Measurements from ENCODE around the gene POU4F1.

DNA sequence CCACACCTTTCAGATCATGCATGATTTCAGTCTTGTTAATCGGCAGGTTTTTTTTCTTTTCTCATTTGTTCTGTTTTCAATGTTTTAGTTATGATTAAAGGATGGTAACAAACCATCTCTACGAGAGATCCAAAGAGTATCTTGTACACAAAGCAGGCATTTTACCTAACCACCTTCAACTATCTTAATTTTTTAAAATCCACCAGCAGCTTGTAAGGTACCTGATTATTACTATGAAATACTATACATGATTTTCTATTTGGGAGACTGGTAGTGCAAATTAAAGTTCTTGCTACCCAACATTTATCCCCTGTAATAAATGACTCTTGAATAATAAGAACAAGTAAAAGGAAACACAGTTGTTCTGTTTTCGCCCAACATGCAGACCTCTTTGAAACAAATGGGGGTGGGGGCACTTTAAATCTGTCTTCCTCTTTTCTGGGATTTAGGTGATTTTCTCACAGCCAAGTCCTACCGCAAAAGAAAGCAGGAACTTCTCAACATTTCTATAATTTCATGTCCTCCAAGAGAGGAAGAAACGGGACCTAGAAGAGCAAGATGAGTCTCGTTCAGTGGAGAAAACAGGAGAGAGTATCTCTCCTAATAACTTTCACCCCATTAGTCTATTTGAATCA lies 3.6 kb downstream of the POU4F1 start:
- TF ChIP-seq, protein P1, sequence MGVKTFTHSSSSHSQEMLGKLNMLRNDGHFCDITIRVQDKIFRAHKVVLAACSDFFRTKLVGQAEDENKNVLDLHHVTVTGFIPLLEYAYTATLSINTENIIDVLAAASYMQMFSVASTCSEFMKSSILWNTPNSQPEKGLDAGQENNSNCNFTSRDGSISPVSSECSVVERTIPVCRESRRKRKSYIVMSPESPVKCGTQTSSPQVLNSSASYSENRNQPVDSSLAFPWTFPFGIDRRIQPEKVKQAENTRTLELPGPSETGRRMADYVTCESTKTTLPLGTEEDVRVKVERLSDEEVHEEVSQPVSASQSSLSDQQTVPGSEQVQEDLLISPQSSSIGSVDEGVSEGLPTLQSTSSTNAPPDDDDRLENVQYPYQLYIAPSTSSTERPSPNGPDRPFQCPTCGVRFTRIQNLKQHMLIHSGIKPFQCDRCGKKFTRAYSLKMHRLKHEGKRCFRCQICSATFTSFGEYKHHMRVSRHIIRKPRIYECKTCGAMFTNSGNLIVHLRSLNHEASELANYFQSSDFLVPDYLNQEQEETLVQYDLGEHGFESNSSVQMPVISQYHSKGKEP (CRISPR knock-in tag; IDR thresholded peaks at IDR 0.05) = no peak
- TF ChIP-seq MXI1 (IDR thresholded peaks at IDR 0.05; ENCODE audit: borderline replicate concordance, low read depth, low read length) = no peak
- TF ChIP-seq, protein P2, sequence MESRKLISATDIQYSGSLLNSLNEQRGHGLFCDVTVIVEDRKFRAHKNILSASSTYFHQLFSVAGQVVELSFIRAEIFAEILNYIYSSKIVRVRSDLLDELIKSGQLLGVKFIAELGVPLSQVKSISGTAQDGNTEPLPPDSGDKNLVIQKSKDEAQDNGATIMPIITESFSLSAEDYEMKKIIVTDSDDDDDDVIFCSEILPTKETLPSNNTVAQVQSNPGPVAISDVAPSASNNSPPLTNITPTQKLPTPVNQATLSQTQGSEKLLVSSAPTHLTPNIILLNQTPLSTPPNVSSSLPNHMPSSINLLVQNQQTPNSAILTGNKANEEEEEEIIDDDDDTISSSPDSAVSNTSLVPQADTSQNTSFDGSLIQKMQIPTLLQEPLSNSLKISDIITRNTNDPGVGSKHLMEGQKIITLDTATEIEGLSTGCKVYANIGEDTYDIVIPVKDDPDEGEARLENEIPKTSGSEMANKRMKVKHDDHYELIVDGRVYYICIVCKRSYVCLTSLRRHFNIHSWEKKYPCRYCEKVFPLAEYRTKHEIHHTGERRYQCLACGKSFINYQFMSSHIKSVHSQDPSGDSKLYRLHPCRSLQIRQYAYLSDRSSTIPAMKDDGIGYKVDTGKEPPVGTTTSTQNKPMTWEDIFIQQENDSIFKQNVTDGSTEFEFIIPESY (CRISPR knock-in tag; IDR thresholded peaks at IDR 0.05) = no peak
- TF ChIP-seq, protein P3, sequence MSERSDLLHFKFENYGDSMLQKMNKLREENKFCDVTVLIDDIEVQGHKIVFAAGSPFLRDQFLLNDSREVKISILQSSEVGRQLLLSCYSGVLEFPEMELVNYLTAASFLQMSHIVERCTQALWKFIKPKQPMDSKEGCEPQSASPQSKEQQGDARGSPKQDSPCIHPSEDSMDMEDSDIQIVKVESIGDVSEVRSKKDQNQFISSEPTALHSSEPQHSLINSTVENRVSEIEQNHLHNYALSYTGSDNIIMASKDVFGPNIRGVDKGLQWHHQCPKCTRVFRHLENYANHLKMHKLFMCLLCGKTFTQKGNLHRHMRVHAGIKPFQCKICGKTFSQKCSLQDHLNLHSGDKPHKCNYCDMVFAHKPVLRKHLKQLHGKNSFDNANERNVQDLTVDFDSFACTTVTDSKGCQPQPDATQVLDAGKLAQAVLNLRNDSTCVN (CRISPR knock-in tag; IDR thresholded peaks at IDR 0.05; ENCODE audit: borderline replicate concordance) = no peak
- TF ChIP-seq, protein P4, sequence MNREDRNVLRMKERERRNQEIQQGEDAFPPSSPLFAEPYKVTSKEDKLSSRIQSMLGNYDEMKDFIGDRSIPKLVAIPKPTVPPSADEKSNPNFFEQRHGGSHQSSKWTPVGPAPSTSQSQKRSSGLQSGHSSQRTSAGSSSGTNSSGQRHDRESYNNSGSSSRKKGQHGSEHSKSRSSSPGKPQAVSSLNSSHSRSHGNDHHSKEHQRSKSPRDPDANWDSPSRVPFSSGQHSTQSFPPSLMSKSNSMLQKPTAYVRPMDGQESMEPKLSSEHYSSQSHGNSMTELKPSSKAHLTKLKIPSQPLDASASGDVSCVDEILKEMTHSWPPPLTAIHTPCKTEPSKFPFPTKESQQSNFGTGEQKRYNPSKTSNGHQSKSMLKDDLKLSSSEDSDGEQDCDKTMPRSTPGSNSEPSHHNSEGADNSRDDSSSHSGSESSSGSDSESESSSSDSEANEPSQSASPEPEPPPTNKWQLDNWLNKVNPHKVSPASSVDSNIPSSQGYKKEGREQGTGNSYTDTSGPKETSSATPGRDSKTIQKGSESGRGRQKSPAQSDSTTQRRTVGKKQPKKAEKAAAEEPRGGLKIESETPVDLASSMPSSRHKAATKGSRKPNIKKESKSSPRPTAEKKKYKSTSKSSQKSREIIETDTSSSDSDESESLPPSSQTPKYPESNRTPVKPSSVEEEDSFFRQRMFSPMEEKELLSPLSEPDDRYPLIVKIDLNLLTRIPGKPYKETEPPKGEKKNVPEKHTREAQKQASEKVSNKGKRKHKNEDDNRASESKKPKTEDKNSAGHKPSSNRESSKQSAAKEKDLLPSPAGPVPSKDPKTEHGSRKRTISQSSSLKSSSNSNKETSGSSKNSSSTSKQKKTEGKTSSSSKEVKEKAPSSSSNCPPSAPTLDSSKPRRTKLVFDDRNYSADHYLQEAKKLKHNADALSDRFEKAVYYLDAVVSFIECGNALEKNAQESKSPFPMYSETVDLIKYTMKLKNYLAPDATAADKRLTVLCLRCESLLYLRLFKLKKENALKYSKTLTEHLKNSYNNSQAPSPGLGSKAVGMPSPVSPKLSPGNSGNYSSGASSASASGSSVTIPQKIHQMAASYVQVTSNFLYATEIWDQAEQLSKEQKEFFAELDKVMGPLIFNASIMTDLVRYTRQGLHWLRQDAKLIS (CRISPR knock-in tag; IDR thresholded peaks at IDR 0.05) = no peak
- no peak for TF ChIP-seq ZNF225 (CRISPR knock-in tag; IDR thresholded peaks at IDR 0.05)
- TF ChIP-seq ZKSCAN1 (IDR thresholded peaks at IDR 0.05; ENCODE audit: low read length) = no peak
- TF ChIP-seq, protein P5, sequence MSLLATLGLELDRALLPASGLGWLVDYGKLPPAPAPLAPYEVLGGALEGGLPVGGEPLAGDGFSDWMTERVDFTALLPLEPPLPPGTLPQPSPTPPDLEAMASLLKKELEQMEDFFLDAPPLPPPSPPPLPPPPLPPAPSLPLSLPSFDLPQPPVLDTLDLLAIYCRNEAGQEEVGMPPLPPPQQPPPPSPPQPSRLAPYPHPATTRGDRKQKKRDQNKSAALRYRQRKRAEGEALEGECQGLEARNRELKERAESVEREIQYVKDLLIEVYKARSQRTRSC (CRISPR knock-in tag; IDR thresholded peaks at IDR 0.05; ENCODE audit: low read depth) = no peak
